ENCODE data around the gene HOXB5. TPM values are rescaled to one million over a fixed set of nuclear protein-coding genes. Genes with fewer than 3 reads are reported as not detected.

Gene HOXB5
- total and polyA plus RNA-seq, 2 donors (not counting 1 experiment from before 2014, with no cell fraction given): not detected

Small RNAs within 50 kb of the gene (small RNA-seq; reads per million reads assigned to genes)
- not detected for gene MIR196A1 (ENCODE audit: insufficient read length, low read depth, low replicate concordance)

Other genes starting within 250 kb of the HOXB5 start
- 33.1 TPM in 2 replicates for gene SKAP1, start 163.6 kb downstream of the HOXB5 start, total RNA-seq
- gene SKAP1, start 163.6 kb downstream of the HOXB5 start, polyA plus RNA-seq: 24.5 and 37.3 TPM in 2 replicates
- not detected in 2 replicates for gene HOXB1, start 62.8 kb downstream of the HOXB5 start, total RNA-seq
- gene HOXB1, start 62.8 kb downstream of the HOXB5 start, polyA plus RNA-seq: not detected in 2 replicates
- 6.1 and 8.1 TPM in 2 replicates for gene HOXB2, start 48.7 kb downstream of the HOXB5 start, total RNA-seq
- 3.1 and 9.2 TPM in 2 replicates for gene HOXB2, start 48.7 kb downstream of the HOXB5 start, polyA plus RNA-seq
- 1.5 and 1.7 TPM in 2 replicates for gene HOXB4, start 15.4 kb downstream of the HOXB5 start, total RNA-seq
- 0.32 and 0.85 TPM in 2 replicates for gene HOXB4, start 15.4 kb downstream of the HOXB5 start, polyA plus RNA-seq
- gene HOXB3, start 3.5 kb downstream of the HOXB5 start, total RNA-seq: 3.4 and 4.0 TPM in 2 replicates
- 1.4 and 3.0 TPM in 2 replicates for gene HOXB3, start 3.5 kb downstream of the HOXB5 start, polyA plus RNA-seq
- gene HOXB6, start 11.2 kb upstream of the HOXB5 start, total RNA-seq: not detected in 2 replicates
- gene HOXB6, start 11.2 kb upstream of the HOXB5 start, polyA plus RNA-seq: 0.10 TPM in 1 of 2 replicates, not detected in the other
- 0.36 and 1.3 TPM in 2 replicates for gene HOXB7, start 17.2 kb upstream of the HOXB5 start, total RNA-seq
- gene HOXB7, start 17.2 kb upstream of the HOXB5 start, polyA plus RNA-seq: 0.25 TPM in 1 of 2 replicates, not detected in the other
- gene HOXB8, start 21.5 kb upstream of the HOXB5 start, total RNA-seq: not detected in 2 replicates
- gene HOXB8, start 21.5 kb upstream of the HOXB5 start, polyA plus RNA-seq: not detected in 2 replicates
- gene HOXB9, start 32.6 kb upstream of the HOXB5 start, total RNA-seq: not detected in 2 replicates
- 0.04 and 0.07 TPM in 2 replicates for gene HOXB9, start 32.6 kb upstream of the HOXB5 start, polyA plus RNA-seq
- gene PRAC1, start 128.7 kb upstream of the HOXB5 start, total RNA-seq: not detected in 2 replicates
- gene PRAC1, start 128.7 kb upstream of the HOXB5 start, polyA plus RNA-seq: not detected in 2 replicates
- gene PRAC2, start 129.4 kb upstream of the HOXB5 start, total RNA-seq: not detected in 2 replicates
- gene PRAC2, start 129.4 kb upstream of the HOXB5 start, polyA plus RNA-seq: not detected in 2 replicates
- gene HOXB13, start 135.0 kb upstream of the HOXB5 start, total RNA-seq: not detected in 2 replicates
- gene HOXB13, start 135.0 kb upstream of the HOXB5 start, polyA plus RNA-seq: not detected in 2 replicates
- gene TTLL6, start 223.4 kb upstream of the HOXB5 start, total RNA-seq: not detected in 2 replicates
- not detected in 2 replicates for gene TTLL6, start 223.4 kb upstream of the HOXB5 start, polyA plus RNA-seq
- gene CALCOCO2, start 237.3 kb upstream of the HOXB5 start, total RNA-seq: 139 and 148 TPM in 2 replicates
- gene CALCOCO2, start 237.3 kb upstream of the HOXB5 start, polyA plus RNA-seq: 49.6 and 50.1 TPM in 2 replicates